Body of pancreas (tissue), 4 donors: ENCODE measurements around the gene SCRT2.

Source experiments
- CTCF ChIP-seq, 7 experiments: fragments of 450-650 bp in 4 of 7; fragments of 200-600 bp in 3 of 7; sonication (generic) in 3 of 7; IDR thresholded peaks; one replicate each; pipeline ENCODE4 v1.5.1; 2016 to 2019; ENCODE audit warnings: antibody characterized with exemption in 7 of 7
- POLR2A ChIP-seq, 3 donors: fragments of 450-650 bp; IDR thresholded peaks; one replicate each; pipeline ENCODE4 v1.6.1; 2016; ENCODE audit warnings: antibody characterized with exemption in 3 of 3, mild to moderate bottlenecking in 2 of 3

- no peak for TF ChIP-seq CTCF (IDR thresholded peaks at IDR 0.05)
- TF ChIP-seq POLR2A (IDR thresholded peaks at IDR 0.05) = no peak
Observed at GRCh38 chr20:722822-723644, 47.4 kb upstream of the SCRT2 start.
